ENCODE measurements around the gene ASXL1.

ASXL1 gene

DNA sequence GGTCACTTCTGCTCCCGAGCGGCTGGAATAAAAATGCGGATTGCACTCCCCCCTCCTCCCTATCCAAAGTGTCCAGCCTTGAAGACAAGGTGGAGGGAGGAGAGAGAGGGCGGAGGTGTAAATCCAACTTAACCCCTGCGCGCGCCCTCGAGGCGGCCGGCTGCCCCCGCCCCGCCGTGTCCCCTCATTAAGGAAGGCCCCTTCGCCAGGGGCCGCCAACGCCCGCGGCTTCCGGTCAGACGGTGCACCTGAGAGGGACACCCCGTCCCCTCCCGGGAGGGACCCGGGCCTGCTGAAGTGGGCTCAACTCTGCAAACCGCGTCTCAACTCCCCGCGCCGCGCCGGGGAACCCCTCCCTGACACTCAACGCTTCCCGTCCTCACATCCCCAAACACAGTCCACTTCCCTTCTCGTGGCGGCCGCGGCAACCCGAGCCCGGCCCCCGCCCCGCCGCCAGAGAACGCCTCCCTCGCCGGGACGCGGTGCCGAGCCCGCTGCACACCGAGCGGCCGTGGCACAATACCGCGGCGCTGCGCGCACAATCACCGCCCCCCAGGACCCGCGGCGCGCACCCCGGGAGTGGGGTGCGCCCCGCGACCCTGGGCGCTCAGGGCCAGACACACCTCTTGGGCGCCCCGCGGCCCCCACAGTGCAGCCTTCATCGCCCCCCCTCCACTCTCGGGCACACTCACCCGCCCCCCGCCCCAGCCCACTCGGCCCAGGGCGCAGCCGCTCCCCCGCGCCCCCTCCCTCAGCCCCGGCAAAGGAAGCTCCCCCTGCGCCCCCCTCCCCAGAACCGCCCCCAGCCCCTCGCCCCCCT lies 124.5 kb downstream of the ASXL1 start:
- no peak for DNase-seq

DNA sequence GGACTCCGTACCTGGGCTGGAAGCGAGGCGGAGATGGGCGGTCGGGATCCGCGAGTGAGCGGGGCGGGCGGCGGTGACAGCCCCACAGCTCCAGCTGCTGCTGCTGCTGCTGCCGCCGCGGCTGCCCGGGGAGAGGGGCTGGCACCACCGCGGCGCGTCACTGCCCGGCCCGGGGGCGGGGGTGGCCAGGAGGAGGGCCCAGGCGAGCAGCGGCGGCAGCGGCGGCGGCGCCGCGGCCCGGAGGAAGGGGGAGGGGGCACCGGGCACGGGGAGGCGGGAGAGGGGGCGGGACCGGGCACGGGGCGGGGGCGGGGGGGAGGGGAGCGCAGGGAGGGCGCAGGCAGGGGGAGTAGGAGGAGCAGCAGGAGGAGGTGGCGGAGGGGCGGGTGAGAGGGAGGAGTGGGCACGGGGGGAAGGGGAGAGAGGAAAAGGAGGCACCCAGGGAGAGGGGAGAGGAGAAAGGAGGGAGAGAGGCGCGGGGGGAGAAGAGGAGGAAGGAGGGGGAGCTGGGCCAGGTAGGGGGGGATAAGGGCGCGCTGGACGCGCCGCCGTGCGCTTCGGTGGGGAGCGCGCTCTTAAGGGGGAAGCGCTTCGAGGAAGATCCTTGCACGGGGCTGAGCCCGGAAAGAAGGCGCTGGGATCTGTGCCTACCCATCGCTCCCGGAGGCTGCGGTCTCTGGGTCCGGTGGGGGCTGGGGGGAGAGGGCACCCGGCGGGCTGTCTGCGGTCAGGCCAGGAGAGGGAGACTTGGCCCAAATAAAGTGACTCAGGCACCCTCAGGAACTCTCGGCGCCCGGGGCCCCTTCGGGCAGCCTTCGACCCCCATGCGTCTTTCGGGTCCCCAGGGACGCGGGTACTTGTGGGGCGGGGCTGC lies 125.5 kb downstream of the ASXL1 start:
- peak; percentile 79 for DNase-seq

GRCh38 chr20:32484225-32484957 lies 126.3 kb downstream of the ASXL1 start:
- no peak for DNase-seq

- DNase-seq: peak; percentile 62
These were observed 127.0 kb downstream of the ASXL1 start for GRCh38 chr20:32484958-32485769.

- no peak for DNase-seq
These were observed 127.8 kb downstream of the ASXL1 start for GRCh38 chr20:32485770-32486478.

DNA sequence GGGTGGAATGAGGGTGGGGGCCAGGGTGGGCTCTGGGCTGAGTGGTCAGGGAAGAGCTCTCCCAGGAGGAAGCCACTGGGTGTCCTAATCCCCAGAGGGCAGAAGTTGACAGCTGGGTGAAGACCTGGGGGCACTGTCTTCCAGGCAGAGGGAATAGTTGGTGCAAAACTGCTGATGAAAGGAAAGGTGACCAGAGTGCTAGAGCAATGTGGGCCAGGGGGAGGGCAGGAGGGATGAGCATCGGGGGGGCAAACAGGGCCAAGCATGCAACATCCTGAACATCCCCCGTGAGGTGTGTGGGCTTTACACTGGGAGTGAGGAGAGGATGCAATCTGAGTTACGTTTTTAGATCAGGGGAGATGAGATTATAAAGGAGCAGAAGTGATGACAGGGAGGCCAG lies 129.2 kb downstream of the ASXL1 start:
- no peak for DNase-seq

DNA sequence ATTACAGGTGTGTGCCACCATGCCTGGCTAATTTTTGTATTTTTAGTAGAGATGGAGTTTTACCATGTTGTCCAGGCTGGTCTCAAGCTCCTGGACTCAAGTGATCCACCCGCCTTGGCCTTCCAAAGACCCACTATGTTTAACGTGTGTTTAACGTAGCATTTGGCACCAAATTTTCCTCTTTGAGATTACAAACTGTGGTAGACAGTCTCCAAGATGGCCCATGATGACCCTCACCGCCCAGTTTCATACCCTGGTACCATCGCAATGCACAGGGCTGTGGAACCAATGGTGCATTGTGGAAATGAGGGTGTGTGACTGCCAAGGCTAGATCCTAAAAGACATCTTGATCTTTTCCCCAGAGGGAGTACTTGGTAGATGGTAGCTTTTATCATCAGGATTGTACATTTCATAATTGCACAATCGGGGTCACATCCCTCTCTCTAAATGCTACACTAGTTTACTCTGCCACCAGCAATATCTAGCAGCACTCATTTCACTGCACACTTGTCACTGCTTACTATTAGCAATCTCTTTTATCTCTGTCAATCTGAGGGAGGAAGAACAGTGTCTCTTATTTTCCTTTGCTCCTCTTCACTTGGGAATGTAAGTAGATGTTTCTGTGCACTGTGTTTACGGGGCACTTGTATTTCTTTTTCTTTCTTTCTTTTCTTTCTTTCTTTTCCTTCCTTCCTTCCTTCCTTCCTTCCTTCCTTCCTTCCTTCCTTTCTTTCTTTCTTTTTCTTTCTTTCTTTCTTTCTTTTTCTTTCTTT lies 130.1 kb downstream of the ASXL1 start:
- DNase-seq: no peak
